ENCODE measurements around the gene MED8.
"Not testable (repeated sequence)": the region's sequence is repeated elsewhere in the genome, so short reads cannot be mapped to it uniquely, and the experiment has no call there.

Gene MED8

GRCh38 chr1:43421976-43422750 is 32.6 kb upstream of the MED8 start:
- DNase-seq (ENCODE audit: low spot score) = no peak

- no peak for DNase-seq (ENCODE audit: low spot score)
These were observed 31.8 kb upstream of the MED8 start for GRCh38 chr1:43421396-43421795.

- no peak for DNase-seq (ENCODE audit: low spot score)
These were observed 31.3 kb upstream of the MED8 start for GRCh38 chr1:43420874-43421273.

- no peak for DNase-seq (ENCODE audit: low spot score)
These were observed 30.2 kb upstream of the MED8 start for GRCh38 chr1:43419627-43420425.

- DNase-seq (ENCODE audit: low spot score) = no peak
These were observed 29.3 kb upstream of the MED8 start for GRCh38 chr1:43418858-43419257.

GRCh38 chr1:43415901-43416300 is 26.3 kb upstream of the MED8 start:
- no peak for DNase-seq (ENCODE audit: low spot score)

GRCh38 chr1:43414634-43415223 is 25.1 kb upstream of the MED8 start:
- no peak for DNase-seq (ENCODE audit: low spot score)

GRCh38 chr1:43413426-43413825 is 23.8 kb upstream of the MED8 start:
- DNase-seq (ENCODE audit: low spot score) = not testable (repeated sequence)

GRCh38 chr1:43410571-43410970 is 21.0 kb upstream of the MED8 start:
- no peak for DNase-seq (ENCODE audit: low spot score)

- DNase-seq (ENCODE audit: low spot score) = no peak
These were observed 16.3 kb upstream of the MED8 start for GRCh38 chr1:43405876-43406234.

- no peak for DNase-seq (ENCODE audit: low spot score)
These were observed 15.7 kb upstream of the MED8 start for GRCh38 chr1:43405219-43405875.

- DNase-seq (ENCODE audit: low spot score) = no peak
These were observed 14.8 kb upstream of the MED8 start for GRCh38 chr1:43404353-43404752.

GRCh38 chr1:43402089-43402865 is 12.7 kb upstream of the MED8 start:
- DNase-seq (ENCODE audit: low spot score) = no peak

- not testable (repeated sequence) for DNase-seq (ENCODE audit: low spot score)
These were observed 10.8 kb upstream of the MED8 start for GRCh38 chr1:43400441-43400840.

GRCh38 chr1:43398227-43398626 is 8.6 kb upstream of the MED8 start:
- DNase-seq (ENCODE audit: low spot score) = no peak

GRCh38 chr1:43396059-43396458 is 6.5 kb upstream of the MED8 start:
- no peak for DNase-seq (ENCODE audit: low spot score)

GRCh38 chr1:43395523-43395922 is 5.9 kb upstream of the MED8 start:
- DNase-seq (ENCODE audit: low spot score) = no peak

GRCh38 chr1:43392702-43393101 is 3.1 kb upstream of the MED8 start:
- DNase-seq (ENCODE audit: low spot score) = no peak

- DNase-seq (ENCODE audit: low spot score) = no peak
These were observed 987 bp downstream of the MED8 start for GRCh38 chr1:43388613-43389012.

GRCh38 chr1:43387976-43388599 is 1.5 kb downstream of the MED8 start:
- DNase-seq (ENCODE audit: low spot score) = no peak

GRCh38 chr1:43386676-43387075 is 2.9 kb downstream of the MED8 start:
- DNase-seq (ENCODE audit: low spot score) = no peak

Measured in left forelimb (tissue), 1 donor.